Measurements from ENCODE around the gene PTPRN. TPM values are rescaled to one million over a fixed set of nuclear protein-coding genes. Genes with fewer than 3 reads are reported as not detected.
A peak's percentile ranks its signal among the peaks of the same experiment; 100 is the strongest.
"Not testable (repeated sequence)": the region's sequence is repeated elsewhere in the genome, so short reads cannot be mapped to it uniquely, and the experiment has no call there.

Gene PTPRN
- total RNA-seq, 2 experiments from 2014 or later: 0.16 TPM; not detected in 1

DNA sequence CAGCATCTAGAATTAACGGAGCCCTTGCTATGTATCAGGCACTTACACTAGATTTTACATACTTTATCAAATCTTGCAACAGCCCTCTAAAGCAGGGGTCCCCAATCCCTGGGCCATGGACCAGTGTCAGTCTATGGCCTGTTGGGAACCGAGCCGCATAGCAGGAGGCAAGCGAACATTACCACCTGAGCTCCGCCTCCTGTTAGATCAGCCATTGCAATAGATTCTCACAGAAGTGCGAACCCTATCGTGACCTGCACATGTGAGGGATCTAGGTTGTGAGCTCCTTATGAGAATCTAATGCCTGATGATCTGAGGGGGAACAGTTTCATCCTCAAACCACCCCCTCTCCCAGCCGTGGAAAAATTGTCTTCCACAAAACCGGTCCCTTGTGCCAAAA is 16.6 kb downstream of the PTPRN start:
- ChIA-PET CTCF (interaction anchor here (1.3 to 6.1 kb wide), 6 partner anchors 8 to 134 kb away, joined by 3 to 239 read pairs (median 4); partner anchors contain the start of genes DNAJB2, GLB1L, NHEJ1 and STK16), POLR2A (interaction anchor here (4.1 kb wide), 1 partner anchor 39 kb away, joined by 29 read pairs; the partner anchor contains the start of genes TUBA4A and TUBA4B)
- Mint-ChIP-seq H3K27me3 (ENCODE audit: low read depth) (peaks cover 3% of the 10 kb centered on the region), H3K4me3 (no peak overlapping the region), H3K4me1 (ENCODE audit: low read depth) (peaks cover 25% of the 10 kb centered on the region), H3K36me3 (ENCODE audit: low read depth) (no peaks in the 10 kb centered on the region), H3K9me3 (ENCODE audit: insufficient read depth) (no peaks in the 10 kb centered on the region), H3K27ac (no peak overlapping the region)
- no peak for ATAC-seq
- no peak for DNase-seq

DNA sequence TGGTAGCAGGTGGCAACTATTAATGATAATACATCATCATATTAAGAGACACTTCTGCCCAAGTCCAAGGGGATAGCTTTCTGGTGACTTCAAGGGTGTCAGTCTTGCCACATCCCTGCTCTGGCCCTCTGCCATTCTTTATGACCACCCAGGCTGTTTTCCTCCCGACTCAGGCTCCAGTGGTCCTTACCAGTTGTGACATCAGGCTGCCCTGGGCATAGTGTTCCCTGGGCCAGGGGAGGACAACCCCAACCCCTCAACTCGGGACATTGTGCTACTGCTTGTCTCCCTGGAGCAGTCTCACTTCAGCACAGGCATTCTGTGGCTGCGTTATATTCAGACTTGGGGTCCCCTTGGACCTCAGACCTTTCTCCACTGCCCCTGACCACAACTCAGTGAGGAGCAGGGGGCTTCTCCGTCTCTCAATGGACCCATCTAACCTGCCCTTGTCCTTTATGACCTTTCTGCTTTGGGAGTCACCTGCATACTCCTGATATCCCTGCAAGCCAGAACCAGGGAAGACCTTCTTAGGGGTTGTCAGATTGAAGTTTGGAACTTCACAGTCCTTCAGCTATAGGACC is 17.2 kb downstream of the PTPRN start:
- Mint-ChIP-seq H3K27ac (no peak overlapping the region), H3K4me3 (no peak overlapping the region), H3K36me3 (ENCODE audit: low read depth) (no peaks in the 10 kb centered on the region), H3K9me3 (ENCODE audit: insufficient read depth) (no peaks in the 10 kb centered on the region), H3K27me3 (ENCODE audit: low read depth) (peaks cover 3% of the 10 kb centered on the region), H3K4me1 (ENCODE audit: low read depth) (peaks cover 24% of the 10 kb centered on the region)
- no peak for DNase-seq
- CTCF ChIA-PET: interaction anchor here (1.2 to 6.1 kb wide), 5 partner anchors 9 to 133 kb away, joined by 4 to 239 read pairs (median 5); partner anchors contain the start of genes ANKZF1, ATG9A, DNAJB2 and GLB1L
- POLR2A ChIA-PET: interaction anchor here (0.6 kb wide), 1 partner anchor 60 kb away, joined by 3 read pairs; no protein-coding TSS in a partner anchor
- ATAC-seq: no peak

DNA sequence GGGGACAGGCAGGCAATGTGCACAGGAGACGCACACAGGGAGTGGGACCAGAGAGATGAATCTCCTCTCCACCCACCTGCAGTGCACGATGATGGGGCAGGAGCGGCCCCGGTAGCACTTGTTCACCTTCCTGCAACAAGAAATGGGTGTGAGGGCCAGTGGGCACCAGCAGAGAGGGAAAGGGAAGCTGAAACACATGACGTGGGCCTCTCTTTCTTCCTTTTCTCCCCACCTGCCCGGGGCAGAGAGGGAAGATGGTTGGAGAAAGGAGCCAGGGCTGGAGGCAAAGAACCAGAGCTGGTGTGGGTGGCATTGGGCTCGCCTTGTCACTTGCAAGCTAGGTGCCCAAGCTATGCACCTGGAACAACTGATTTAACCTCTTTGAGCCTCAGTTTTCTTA is 17.8 kb downstream of the PTPRN start:
- ChIA-PET CTCF (interaction anchor here (1.2 to 6.1 kb wide), 5 partner anchors 9 to 132 kb away, joined by 4 to 239 read pairs (median 5); partner anchors contain the start of genes ANKZF1, ATG9A, DNAJB2 and GLB1L), POLR2A (interaction anchor here (0.6 kb wide), 1 partner anchor 59 kb away, joined by 3 read pairs; no protein-coding TSS in a partner anchor)
- DNase-seq (no peak), ATAC-seq (no peak)
- Mint-ChIP-seq H3K4me3 (no peak overlapping the region), H3K36me3 (ENCODE audit: low read depth) (no peaks in the 10 kb centered on the region), H3K27me3 (ENCODE audit: low read depth) (peaks cover 3% of the 10 kb centered on the region), H3K9me3 (ENCODE audit: insufficient read depth) (no peaks in the 10 kb centered on the region), H3K27ac (no peak overlapping the region), H3K4me1 (ENCODE audit: low read depth) (peaks cover 20% of the 10 kb centered on the region)

DNA sequence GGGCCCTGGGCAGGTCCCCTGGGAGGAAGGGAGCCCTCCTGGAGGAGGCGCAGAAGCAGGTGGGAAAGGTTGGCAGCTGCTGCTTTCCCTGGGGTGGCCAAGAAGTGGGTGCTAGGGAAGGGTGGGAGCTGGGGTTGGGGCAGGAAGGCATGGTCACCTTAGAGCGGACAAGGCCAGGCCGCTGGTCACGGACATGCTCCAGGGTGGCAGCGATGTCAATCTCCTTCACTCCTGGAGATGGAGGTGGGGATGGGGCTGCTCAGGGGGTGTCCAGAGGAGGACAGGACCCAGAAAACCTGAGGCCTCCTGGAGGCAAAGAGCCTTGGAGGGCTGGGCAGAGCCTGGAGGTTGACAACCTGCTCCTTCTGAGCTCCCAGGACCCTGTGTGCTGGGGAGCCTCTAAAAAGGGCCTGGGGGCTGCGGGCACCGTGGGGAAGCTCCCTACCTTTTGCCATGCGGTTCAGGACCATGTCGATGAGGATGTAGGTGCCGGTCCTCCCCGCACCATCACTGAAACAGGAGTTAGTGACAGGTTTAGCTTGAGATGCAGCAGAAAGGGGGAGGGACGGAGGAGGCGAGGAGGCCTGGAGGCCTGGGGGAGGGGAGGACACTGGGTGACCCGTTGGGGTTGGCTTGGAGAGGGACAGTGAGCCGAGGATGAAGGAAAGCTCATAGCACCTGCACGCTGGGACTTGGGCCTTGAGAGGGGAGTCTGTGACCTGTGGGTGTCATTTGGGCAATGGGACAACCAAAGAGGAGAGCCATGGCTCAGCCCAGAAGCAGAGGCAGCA is 18.6 kb downstream of the PTPRN start:
- CTCF ChIA-PET: interaction anchor here (1.2 to 6.1 kb wide), 2 partner anchors 10 to 61 kb away, joined by 5 to 239 read pairs; partner anchors contain the start of genes ANKZF1, ATG9A and DNAJB2
- no peak for DNase-seq
- Mint-ChIP-seq H3K4me3 (no peak overlapping the region), H3K9me3 (ENCODE audit: insufficient read depth) (no peaks in the 10 kb centered on the region), H3K36me3 (ENCODE audit: low read depth) (no peaks in the 10 kb centered on the region), H3K27me3 (ENCODE audit: low read depth) (peaks cover 1% of the 10 kb centered on the region), H3K4me1 (ENCODE audit: low read depth) (peaks cover 17% of the 10 kb centered on the region), H3K27ac (peak overlapping the region; percentile 46)
- POLR2A ChIA-PET: interaction anchor here (0.6 kb wide), 1 partner anchor 14 kb away, joined by 3 read pairs; no protein-coding TSS in a partner anchor
- no peak for ATAC-seq

DNA sequence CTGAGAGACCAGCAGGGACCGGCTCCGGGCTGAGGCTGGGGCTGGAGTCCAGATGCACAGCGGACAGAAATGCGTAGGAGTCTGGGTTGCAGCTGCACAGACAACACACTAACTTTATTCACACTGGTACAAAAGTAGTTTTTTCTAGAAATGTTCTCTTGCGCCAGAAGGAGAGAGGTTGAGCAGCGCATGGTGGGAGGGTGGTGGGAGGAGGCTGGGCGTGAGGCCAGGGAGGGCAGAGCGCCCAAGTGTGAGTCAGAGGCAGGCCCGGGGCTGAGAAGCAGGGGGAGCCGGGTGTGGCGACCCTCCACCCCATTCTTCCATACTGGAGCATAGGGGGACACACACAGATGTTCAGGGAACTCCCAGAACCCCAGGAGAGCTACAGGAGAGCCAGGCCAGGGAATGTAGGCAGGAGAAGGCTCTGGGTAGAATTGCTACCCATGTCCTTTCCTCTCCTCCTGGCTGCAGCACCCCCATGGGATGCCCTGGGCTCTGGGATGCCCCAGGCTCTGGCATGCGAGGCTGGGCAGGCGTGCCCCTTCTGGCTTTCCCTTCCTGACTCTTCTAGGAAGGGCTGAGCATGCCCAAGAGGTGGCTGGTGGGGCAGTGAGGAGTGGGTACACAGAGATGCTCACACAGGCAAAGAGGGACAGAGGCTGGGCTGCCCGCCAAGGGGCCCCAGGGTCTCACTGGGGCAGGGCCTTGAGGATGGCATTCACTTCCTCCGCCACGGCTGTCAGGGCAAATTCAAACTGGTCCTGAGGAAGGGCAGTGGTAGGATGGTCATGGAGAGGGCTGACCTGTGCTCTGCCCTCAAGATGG is 19.5 kb downstream of the PTPRN start:
- H3K36me3 Mint-ChIP-seq (ENCODE audit: low read depth): peaks cover 1% of the 10 kb centered on the region
- no peak overlapping the region for H3K27ac Mint-ChIP-seq
- ChIA-PET POLR2A (interaction anchor here (0.6 kb wide), 1 partner anchor 15 kb away, joined by 3 read pairs; no protein-coding TSS in a partner anchor), CTCF (interaction anchor here (6.1 kb wide), 1 partner anchor 9 kb away, joined by 239 read pairs; the partner anchor contains the start of gene DNAJB2)
- no peaks in the 10 kb centered on the region for H3K9me3 Mint-ChIP-seq (ENCODE audit: insufficient read depth)
- ATAC-seq (no peak), DNase-seq (no peak)
- H3K4me1 Mint-ChIP-seq (ENCODE audit: low read depth): peaks cover 10% of the 10 kb centered on the region
- H3K27me3 Mint-ChIP-seq (ENCODE audit: low read depth): no peaks in the 10 kb centered on the region
- no peak overlapping the region for H3K4me3 Mint-ChIP-seq

DNA sequence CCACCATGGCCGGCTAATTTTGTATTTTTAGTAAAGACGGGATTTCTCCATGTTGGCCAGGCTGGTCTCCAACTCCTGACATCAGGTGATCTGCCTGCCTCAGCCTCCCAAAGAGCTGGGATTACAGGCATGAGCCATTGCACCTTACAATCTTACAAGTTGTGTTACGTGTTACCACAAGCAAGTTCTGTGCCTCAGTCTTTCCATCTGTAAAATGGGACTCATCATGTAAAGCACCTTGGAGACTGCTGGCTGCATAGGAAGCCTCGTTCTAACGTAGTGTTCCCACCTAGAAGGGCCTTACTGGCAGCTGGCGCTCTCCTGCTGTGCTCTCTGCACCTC is 20.0 kb downstream of the PTPRN start:
- CTCF ChIA-PET: no interaction called here
- Mint-ChIP-seq H3K27ac (no peak overlapping the region), H3K4me1 (ENCODE audit: low read depth) (peaks cover 7% of the 10 kb centered on the region), H3K36me3 (ENCODE audit: low read depth) (peaks cover 1% of the 10 kb centered on the region), H3K27me3 (ENCODE audit: low read depth) (no peaks in the 10 kb centered on the region), H3K9me3 (ENCODE audit: insufficient read depth) (no peaks in the 10 kb centered on the region), H3K4me3 (no peak overlapping the region)
- no peak for ATAC-seq
- POLR2A ChIA-PET: no interaction called here
- no peak for DNase-seq

DNA sequence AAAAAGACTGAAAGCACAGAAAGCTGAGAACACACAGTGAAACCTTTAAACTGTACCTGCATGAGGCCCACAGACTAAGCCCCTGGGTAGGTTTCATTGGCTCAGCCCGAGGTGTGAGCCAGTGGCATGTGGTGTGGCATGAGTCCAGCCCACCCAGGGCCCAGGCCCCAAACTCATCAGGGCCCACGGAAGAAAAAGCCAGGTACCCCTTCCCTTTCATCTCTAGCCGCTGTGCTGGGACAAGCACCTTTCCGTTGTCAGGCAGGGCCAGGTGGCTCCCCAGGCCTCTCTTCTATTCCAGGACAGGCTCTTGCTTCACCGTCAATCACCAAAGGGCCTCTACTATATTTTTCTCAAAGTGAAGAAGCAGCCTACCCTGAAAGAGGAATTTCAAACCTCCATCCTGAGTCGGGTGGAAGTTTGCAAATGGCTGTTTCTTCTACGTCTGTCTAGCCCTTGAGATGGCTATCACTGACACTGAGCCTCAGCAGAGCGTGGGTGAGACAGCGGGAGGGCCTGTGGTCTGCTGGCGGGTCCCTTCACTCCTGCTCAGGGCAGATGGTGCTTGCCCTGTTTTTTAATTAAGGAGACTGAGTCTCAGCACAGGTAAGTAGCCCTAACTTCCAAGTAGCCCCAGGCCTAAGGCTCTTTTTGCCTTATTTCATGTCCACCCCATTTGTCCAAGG is 21.5 kb downstream of the PTPRN start:
- ChIA-PET POLR2A (interaction anchor here (1.2 kb wide), 1 partner anchor 34 kb away, joined by 3 read pairs; the partner anchor contains the start of gene TUBA4A), CTCF (interaction anchor here (1.5 kb wide), 1 partner anchor 12 kb away, joined by 7 read pairs; no protein-coding TSS in a partner anchor)
- H3K4me1 Mint-ChIP-seq (ENCODE audit: low read depth): peaks cover 5% of the 10 kb centered on the region
- H3K36me3 Mint-ChIP-seq (ENCODE audit: low read depth): peaks cover 11% of the 10 kb centered on the region
- ATAC-seq: no peak
- H3K9me3 Mint-ChIP-seq (ENCODE audit: insufficient read depth): no peaks in the 10 kb centered on the region
- no peak overlapping the region for H3K27ac Mint-ChIP-seq
- H3K4me3 Mint-ChIP-seq: no peak overlapping the region
- no peak for DNase-seq
- no peaks in the 10 kb centered on the region for H3K27me3 Mint-ChIP-seq (ENCODE audit: low read depth)

DNA sequence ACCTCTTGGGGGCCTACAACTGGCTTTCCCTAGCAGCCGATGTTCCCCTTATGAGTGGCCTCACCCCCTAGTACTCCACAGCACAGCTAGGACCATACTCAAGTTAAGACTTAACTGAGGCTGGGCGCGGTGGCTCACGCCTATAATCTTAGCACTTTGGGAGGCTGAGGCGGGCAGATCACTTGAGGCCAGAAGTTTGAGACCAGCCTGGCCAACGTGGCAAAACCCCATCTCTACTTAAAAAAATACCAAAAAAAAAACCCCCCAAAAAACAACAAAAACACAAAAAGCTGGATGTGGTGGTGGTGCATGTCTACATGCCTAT is 22.1 kb downstream of the PTPRN start:
- ATAC-seq; H3K4me1 Mint-ChIP-seq (ENCODE audit: low read depth); DNase-seq; H3K4me3 Mint-ChIP-seq; H3K9me3 Mint-ChIP-seq (ENCODE audit: insufficient read depth); H3K27ac Mint-ChIP-seq; H3K27me3 Mint-ChIP-seq (ENCODE audit: low read depth): not testable (repeated sequence)
- peaks cover 15% of the 10 kb centered on the region for H3K36me3 Mint-ChIP-seq (ENCODE audit: low read depth)
- CTCF ChIA-PET: interaction anchor here (1.1 to 13.6 kb wide), 3 partner anchors 6 to 13 kb away, joined by 3 to 239 read pairs (median 7); no protein-coding TSS in a partner anchor
- POLR2A ChIA-PET: interaction anchor here (0.8 to 1.0 kb wide), 2 partner anchors 41 to 69 kb away, joined by 3 read pairs; partner anchors contain the start of gene STK16

DNA sequence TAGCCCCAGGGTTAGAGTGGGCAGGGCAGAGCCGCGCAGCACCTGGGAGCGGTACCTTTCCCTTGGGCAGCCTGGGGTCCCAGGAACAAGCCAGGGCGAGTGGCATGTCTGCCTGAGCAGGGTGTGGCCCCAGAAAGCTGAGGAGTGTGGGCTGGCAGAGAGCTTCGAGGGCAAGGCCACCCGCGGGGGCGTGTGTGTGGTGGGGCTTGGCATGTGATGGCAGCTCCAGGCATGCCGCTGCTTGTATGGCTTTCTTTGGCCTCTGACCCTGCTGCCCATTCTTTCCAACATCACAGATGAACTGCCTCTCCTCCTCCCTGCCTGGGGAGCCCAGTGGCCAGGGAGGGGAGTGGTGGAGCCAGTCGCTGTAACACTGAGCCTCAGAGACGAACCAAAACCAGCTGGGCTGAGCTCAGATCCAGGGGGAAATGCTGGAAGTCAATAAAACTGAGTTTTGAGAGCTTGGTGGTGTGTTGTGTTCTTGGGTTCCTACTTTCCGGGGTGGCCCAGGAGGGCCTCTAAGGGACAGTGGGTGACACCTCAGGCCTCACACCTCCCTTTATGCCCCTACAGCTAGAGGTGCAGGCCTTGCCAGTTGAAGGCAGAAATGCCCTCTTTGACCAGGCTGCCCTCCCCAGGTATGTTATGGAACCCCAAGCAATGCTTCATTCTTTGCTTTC is 22.6 kb downstream of the PTPRN start:
- H3K4me3 Mint-ChIP-seq: no peak overlapping the region
- peaks cover 16% of the 10 kb centered on the region for H3K36me3 Mint-ChIP-seq (ENCODE audit: low read depth)
- POLR2A ChIA-PET: interaction anchor here (0.8 to 1.7 kb wide), 3 partner anchors 8 to 69 kb away, joined by 3 to 5 read pairs (median 3); partner anchors contain the start of gene STK16
- no peak overlapping the region for H3K27ac Mint-ChIP-seq
- DNase-seq (no peak), ATAC-seq (no peak)
- no peaks in the 10 kb centered on the region for H3K27me3 Mint-ChIP-seq (ENCODE audit: low read depth)
- CTCF ChIA-PET: interaction anchor here (0.6 to 13.6 kb wide), 4 partner anchors 7 to 75 kb away, joined by 3 to 239 read pairs (median 5); no protein-coding TSS in a partner anchor
- peaks cover 6% of the 10 kb centered on the region for H3K4me1 Mint-ChIP-seq (ENCODE audit: low read depth)
- no peaks in the 10 kb centered on the region for H3K9me3 Mint-ChIP-seq (ENCODE audit: insufficient read depth)

DNA sequence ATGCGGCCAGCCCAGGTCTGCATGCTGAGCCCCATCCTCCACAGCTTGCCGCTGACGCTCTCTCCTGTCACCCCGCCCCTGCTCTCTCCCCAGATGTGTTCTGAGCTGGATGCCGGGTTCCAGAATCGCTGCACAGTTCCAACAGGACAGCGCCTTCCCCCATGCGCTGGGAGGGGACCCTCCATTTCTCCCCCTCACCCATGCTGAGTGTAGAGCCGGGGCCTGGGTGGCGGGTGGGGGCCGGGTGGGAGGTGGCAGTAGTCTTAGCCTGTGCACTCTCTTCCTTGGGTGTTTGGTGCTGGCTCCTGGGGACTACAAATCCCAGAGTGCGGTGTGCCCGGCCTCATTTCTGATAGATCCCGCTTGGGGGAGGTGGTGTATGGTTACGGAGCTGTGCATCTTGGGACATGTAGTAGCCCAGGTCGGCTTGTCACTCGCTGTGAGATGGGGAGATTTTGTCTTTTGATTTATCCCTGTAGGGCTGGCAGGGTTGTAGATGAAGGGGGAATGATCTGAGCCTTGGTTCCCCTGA is 23.2 kb downstream of the PTPRN start:
- H3K27me3 Mint-ChIP-seq (ENCODE audit: low read depth): no peaks in the 10 kb centered on the region
- H3K36me3 Mint-ChIP-seq (ENCODE audit: low read depth): peaks cover 22% of the 10 kb centered on the region
- ATAC-seq: no peak
- H3K9me3 Mint-ChIP-seq (ENCODE audit: insufficient read depth): no peaks in the 10 kb centered on the region
- DNase-seq: no peak
- H3K4me1 Mint-ChIP-seq (ENCODE audit: low read depth): peaks cover 12% of the 10 kb centered on the region
- H3K27ac Mint-ChIP-seq: no peak overlapping the region
- ChIA-PET POLR2A (interaction anchor here (1.0 to 1.7 kb wide), 2 partner anchors 9 to 40 kb away, joined by 3 to 5 read pairs; partner anchors contain the start of gene STK16), CTCF (interaction anchor here (0.6 to 13.6 kb wide), 3 partner anchors 7 to 74 kb away, joined by 3 to 239 read pairs (median 3); no protein-coding TSS in a partner anchor)
- H3K4me3 Mint-ChIP-seq: no peak overlapping the region

Data from activated CD8-positive, alpha-beta T cell treated with anti-CD3 and anti-CD28 coated beads, Interleukin-2, amount 10 ng/mL, durations not matched to agents 7 days and 5 days (primary cell).